COLO668 (cell line): ENCODE results near the gene SPINK8.
A peak's percentile ranks its signal among the peaks of the same experiment; 100 is the strongest.
"Not testable (repeated sequence)": the region's sequence is repeated elsewhere in the genome, so short reads cannot be mapped to it uniquely, and the experiment has no call there.

Experiments
- DNase-seq: peaks from one replicate; lab custom pipeline; 2025; ENCODE audit not compliant: unreplicated experiment; lab: John Stamatoyannopoulos, UW

The SPINK8 gene

DNA sequence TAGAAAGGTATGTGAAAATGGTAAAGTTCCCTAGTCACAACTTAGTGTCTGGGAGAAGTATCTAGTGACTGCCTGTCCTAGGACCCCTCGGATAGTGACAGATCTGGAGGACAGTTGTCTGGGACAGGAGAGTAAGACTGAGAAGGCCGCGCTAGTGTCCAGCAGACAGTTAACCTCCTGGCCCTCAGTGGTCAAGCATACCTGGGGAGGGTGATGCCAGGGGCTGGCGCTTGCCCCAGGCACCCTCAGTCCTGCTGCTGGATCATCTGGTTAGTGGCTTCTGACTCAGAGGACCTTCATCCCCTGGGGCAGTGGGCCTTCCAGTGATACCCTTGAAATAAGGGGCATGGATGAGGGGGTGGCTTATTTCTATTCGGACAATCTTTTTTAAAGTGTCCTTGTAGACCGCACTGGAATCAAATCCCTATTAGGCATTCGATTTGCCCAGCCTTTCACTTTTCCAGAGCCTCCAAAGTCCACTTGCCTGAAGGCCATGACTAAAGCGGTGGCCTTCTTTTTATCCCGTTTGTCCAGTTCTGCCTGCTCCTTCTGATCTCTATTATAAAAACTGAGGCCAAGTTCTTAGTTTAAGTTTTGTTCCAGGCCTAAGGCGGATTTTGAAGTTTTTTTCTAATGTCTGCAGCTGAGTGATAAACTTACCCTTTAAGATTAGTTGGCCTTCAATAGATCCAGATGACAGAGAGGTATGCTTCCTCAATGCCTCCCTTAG, 1.6 kb downstream of the SPINK8 start:
- DNase-seq, result not testable (repeated sequence)

GRCh38 chr3:48320996-48321395, 12.5 kb downstream of the SPINK8 start:
- no peak for DNase-seq

DNA sequence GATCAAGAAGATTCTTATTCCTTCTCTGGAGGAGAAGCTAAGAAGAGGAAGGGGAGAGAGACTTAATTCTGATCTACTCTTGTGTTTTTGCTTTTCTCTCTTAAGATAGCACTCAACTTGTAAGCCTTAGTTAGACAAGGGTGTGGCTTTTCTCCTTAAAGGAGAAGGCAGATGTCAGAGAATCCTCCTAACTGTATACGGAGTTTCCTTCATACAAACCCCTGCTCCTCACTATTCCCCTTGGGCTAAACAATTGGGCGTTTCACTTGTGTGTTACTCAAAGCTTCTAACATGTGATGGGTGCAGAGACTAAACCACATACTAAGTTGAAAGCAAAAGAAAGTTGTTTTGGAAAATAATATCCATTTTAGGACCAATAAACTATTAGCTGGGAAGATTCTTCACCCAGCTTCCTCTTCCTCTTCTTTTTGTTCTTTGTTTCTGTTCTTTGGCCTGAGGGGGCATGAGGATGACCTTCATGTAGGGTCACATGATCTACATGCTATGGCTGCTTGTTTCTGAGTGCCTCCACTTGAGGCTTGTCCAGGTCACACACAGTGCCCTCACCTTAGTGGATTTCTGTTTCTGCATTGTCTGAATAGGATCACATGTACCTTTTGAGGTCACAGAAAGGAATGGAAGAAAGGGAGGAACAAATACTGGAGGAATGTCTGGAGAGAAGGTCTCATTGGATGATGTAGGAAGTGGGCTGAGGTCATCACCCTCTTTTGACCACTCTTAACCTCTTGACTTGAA, 14.6 kb downstream of the SPINK8 start:
- no peak for DNase-seq

DNA sequence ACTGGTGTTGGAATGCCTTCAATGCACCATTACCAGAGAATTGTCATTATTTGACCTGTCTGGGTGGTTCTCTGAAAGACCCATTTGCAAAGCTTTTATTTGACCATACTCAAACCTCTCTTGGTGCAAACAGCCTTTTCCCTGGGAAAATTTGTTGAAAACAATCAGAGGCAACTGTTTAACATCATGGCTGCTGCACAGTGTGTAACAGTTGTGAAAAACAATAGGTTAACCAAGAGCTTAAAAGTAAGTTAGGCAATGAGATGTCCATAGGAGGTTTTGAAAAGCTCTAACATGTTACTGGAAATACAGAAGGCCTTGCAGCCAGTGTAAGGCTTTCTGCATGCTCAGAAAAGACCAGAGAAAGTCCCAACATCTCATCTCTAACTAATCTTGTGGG, 18.9 kb downstream of the SPINK8 start:
- no peak for DNase-seq

- no peak for DNase-seq
Measured at GRCh38 chr3:48306860-48307530, 26.5 kb downstream of the SPINK8 start.

DNA sequence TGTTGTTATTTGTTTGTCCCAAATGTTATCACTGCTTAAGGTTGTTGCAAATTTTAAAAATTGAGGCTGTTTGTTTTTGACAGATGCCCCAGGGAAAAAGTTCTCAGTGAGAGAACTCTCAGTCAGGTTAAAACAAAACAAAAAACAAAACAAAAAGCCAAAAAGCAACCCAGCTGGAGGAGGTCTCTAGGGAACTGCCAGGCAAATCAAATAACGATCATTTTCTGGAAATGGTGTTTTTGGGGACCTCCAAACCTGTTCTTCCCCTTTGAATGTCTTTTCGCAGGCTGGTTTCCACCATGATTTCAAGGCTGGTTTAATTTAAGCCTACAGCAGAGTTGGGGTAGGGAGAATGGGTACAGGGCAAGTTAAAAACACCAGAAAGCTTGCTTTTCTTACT, 27.2 kb downstream of the SPINK8 start:
- no peak for DNase-seq

DNA sequence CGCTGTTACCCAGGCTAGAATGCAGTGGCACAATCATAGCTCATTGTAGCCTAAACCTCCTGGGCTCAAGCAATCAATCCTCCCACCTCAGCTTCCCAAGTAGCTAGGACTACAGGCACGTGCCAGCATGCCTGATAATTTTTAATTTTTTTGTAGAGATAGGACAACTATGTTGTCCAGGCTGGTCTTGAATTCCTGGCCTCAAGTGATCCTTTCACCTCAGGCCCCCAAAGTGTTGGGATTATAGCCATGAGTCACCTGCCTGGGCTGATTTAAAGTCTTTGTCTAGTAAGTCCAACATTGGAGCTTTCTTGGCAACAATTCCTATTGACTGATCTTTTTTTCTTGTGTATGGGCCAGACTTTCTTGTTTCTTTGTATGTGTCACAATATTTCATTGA, 28.1 kb downstream of the SPINK8 start:
- no peak for DNase-seq

- no peak for DNase-seq
Measured at GRCh38 chr3:48303021-48303420, 30.4 kb downstream of the SPINK8 start.

- peak; percentile 28 for DNase-seq
Measured at GRCh38 chr3:48301800-48302166, 31.7 kb downstream of the SPINK8 start.

- peak; percentile 90 for DNase-seq
Measured at GRCh38 chr3:48301020-48301799, 32.3 kb downstream of the SPINK8 start, which contains the start of gene NME6. TSS of gene NME6 (minus strand) at chr3:48301367.

- DNase-seq, result no peak
Measured at GRCh38 chr3:48299746-48300712, 33.4 kb downstream of the SPINK8 start.

DNA sequence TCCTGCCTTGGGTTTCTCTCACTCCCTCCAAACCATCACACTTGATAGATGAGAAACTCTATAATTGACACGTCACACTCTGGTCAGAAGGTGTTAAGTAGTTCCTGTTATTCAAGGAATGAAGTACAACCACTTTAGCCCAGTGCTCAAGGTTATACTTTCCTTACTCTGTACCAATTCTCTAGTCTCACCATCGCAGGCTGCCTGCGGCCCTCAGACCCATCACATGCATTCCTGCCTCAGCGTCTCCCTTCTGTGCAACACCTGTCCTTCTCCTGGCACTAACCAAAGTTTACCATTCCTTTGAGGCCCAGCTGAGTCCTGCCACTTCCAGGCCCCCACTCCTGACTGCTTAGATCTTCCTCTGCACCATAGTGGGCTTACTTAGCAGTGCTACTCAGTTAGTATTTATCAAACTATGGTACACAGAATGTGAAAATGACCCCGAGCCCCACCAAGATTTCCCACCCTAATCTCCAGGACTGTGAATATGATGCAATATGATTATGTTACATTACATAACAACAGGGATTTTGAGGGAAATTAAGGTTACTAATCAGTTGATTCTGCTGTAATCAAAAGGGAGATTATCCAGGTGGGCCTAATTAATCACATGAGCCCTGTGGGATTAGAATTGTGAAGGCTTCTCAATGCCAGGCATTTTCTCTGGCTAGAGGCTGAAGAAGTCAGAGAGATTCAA, 36.2 kb downstream of the SPINK8 start:
- DNase-seq, result no peak

DNA sequence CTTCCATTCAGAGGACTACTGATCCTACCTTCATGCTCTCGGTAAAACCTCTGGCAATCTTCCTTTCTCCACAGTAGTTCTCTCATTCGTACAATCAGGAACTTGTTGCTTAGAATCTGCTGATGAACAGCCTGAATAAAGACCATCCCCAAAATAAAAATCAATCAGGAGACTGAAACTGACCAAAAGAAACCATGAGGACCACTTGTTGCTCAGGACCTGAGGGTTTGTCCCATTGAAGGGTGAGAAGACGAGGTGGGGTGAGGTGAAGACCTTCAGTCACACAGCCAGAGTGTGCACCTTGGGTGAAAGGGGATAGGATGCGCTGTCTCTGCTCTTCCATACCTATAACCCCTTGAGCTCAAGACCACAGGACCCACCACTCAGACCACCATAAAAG, 36.8 kb downstream of the SPINK8 start:
- DNase-seq, result no peak

DNA sequence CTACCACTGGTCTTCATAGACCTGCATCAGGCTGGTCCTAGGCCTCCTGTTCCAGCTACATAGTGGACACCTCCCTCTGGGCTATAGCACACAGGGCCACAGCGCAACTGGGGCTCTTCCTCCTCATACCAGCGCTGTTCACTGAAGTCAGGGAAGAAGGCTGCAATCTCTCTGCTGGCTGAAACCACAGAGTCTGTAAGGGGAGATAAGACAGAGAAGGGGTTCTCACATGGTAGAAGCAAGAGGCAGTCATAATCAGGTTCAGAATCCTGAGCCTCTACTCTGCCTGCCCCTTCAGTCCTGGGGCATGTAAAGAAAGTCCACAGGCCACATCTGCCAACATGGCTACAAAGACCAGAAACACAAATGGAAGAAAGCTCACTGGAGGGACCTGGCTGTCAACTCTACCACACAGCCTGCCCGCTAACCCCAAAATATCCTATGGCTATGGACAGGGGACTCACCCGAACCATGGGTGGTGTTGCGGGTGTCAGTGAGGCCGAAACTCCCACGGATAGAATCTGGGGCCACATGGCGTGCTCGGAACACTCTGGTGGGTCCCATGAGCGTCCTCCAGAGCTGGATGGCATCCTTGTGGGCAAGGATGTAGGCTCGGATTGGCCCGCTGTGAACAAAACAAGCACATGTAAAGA, 38.7 kb downstream of the SPINK8 start:
- DNase-seq, result no peak

GRCh38 chr3:48289659-48290058, 43.8 kb downstream of the SPINK8 start:
- no peak for DNase-seq

DNA sequence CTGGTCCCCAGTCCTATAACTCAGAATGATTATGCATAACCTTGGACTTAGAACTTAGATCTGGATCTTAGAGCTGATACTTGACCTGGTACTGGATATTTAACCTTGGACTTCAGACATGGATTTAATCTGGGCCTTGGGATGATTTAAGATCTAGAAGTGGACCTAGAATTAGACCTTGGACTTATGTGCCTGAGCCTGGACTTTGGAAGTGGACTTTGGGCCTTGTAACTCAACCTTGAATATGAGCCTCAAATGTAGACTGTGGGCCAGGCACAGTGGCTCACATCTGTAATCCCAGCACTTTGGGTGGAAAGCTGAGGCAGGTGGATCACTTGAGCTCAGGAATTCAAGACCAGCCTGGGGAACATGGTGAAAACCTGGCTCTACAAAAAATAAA, 46.4 kb downstream of the SPINK8 start:
- DNase-seq, result no peak

DNA sequence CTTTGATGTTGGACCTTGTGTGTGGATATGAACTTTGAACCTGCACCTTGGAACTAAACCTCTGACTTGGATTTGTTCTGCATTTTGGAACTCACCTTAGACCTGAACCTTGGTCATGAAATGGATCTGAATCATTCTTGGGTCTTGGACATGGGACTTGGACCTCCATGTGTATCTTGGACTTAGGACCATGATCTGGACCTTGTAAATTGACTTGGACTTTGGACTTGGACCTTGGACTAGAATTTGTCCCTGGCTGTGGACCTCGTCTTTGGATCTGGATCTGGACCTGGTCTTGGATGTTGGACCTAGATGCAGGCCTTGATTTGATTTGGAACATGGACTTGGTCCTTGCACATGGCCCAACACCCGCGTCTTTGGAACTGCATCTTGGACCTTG, 47.2 kb downstream of the SPINK8 start:
- DNase-seq, result no peak

- no peak for DNase-seq
Measured at GRCh38 chr3:48285675-48286074, 47.8 kb downstream of the SPINK8 start.

- no peak for DNase-seq
Measured at GRCh38 chr3:48285132-48285531, 48.3 kb downstream of the SPINK8 start.
